ENCODE measurements around the gene HDAC1.
"Not testable (repeated sequence)": the region's sequence is repeated elsewhere in the genome, so short reads cannot be mapped to it uniquely, and the experiment has no call there.

DNA sequence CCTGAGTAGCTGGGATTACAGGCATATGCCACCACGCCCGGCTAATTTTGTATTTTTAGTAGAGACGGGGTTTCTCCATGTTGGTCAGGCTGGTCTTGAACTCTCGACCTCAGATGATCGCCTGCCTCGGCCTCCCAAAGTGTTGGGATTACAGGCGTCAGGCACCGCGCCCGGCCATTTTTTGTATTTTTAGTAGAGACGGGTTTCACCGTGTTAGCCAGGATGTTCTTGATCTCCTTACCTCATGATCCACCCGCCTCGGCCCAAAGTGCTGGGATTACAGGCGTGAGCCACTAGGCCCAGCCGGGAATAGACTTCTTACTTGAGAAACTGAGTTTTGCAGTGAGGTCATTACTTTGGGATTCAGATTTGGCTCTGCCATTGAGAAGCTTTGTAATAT is 6.3 kb downstream of the HDAC1 start:
- TF ChIP-seq, protein P1, sequence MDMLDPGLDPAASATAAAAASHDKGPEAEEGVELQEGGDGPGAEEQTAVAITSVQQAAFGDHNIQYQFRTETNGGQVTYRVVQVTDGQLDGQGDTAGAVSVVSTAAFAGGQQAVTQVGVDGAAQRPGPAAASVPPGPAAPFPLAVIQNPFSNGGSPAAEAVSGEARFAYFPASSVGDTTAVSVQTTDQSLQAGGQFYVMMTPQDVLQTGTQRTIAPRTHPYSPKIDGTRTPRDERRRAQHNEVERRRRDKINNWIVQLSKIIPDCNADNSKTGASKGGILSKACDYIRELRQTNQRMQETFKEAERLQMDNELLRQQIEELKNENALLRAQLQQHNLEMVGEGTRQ (IDR thresholded peaks at IDR 0.05; ENCODE audit: borderline replicate concordance, low read depth, low read length), result not testable (repeated sequence)
- not testable (repeated sequence) for TF ChIP-seq SMC3 (IDR thresholded peaks at IDR 0.05; ENCODE audit: borderline replicate concordance, low read length); POLR2A (IDR thresholded peaks at IDR 0.05; ENCODE audit: low read depth, low read length); BCL11A (IDR thresholded peaks at IDR 0.05; ENCODE audit: low read depth, low read length)
- TF ChIP-seq, protein P2, sequence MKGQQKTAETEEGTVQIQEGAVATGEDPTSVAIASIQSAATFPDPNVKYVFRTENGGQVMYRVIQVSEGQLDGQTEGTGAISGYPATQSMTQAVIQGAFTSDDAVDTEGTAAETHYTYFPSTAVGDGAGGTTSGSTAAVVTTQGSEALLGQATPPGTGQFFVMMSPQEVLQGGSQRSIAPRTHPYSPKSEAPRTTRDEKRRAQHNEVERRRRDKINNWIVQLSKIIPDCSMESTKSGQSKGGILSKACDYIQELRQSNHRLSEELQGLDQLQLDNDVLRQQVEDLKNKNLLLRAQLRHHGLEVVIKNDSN (IDR thresholded peaks at IDR 0.05; ENCODE audit: borderline replicate concordance, extremely low read length, insufficient read depth, low read depth, low read length), result not testable (repeated sequence)

All from GM12878 (cell line).